ENCODE data around the gene CAMK1D. TPM values are rescaled to one million over a fixed set of nuclear protein-coding genes. Genes with fewer than 3 reads are reported as not detected.

Gene CAMK1D
- total and polyA plus RNA-seq, 2 of the 8 experiments (the other 6 are each of a cell fraction or from before 2014, with no cell fraction given): 3.5 to 10.6 TPM

DNA sequence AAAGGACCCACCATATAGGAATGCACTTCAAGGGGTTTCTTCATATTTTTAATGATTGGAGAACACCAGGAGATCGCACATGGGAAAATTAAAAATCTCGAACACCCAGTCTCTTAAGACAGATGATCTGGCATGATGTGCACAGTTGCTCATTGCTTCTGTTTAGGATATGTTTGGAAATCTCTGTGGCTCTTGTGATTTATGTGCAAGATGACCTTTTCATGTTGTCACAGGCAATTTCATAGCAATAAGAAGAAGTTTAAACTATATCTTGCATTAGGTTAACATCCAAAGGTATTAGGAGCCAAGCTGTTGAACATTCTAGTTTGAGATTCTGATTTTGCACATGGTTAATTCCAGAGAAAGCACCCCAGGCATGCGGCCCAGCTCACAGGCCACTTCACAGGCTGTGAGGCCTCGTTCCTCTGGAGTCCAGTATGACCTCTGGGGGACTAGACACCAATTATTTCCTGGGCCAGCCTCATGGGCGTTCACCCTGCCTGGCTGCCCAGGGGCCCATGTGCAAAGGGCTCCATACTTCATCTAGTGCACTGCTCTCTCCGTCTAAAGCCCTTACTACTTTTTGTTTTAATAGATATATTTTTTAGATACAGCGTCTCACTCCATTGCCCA, 28.4 kb downstream of the CAMK1D start (continued):
- TF ChIP-seq, protein P1, sequence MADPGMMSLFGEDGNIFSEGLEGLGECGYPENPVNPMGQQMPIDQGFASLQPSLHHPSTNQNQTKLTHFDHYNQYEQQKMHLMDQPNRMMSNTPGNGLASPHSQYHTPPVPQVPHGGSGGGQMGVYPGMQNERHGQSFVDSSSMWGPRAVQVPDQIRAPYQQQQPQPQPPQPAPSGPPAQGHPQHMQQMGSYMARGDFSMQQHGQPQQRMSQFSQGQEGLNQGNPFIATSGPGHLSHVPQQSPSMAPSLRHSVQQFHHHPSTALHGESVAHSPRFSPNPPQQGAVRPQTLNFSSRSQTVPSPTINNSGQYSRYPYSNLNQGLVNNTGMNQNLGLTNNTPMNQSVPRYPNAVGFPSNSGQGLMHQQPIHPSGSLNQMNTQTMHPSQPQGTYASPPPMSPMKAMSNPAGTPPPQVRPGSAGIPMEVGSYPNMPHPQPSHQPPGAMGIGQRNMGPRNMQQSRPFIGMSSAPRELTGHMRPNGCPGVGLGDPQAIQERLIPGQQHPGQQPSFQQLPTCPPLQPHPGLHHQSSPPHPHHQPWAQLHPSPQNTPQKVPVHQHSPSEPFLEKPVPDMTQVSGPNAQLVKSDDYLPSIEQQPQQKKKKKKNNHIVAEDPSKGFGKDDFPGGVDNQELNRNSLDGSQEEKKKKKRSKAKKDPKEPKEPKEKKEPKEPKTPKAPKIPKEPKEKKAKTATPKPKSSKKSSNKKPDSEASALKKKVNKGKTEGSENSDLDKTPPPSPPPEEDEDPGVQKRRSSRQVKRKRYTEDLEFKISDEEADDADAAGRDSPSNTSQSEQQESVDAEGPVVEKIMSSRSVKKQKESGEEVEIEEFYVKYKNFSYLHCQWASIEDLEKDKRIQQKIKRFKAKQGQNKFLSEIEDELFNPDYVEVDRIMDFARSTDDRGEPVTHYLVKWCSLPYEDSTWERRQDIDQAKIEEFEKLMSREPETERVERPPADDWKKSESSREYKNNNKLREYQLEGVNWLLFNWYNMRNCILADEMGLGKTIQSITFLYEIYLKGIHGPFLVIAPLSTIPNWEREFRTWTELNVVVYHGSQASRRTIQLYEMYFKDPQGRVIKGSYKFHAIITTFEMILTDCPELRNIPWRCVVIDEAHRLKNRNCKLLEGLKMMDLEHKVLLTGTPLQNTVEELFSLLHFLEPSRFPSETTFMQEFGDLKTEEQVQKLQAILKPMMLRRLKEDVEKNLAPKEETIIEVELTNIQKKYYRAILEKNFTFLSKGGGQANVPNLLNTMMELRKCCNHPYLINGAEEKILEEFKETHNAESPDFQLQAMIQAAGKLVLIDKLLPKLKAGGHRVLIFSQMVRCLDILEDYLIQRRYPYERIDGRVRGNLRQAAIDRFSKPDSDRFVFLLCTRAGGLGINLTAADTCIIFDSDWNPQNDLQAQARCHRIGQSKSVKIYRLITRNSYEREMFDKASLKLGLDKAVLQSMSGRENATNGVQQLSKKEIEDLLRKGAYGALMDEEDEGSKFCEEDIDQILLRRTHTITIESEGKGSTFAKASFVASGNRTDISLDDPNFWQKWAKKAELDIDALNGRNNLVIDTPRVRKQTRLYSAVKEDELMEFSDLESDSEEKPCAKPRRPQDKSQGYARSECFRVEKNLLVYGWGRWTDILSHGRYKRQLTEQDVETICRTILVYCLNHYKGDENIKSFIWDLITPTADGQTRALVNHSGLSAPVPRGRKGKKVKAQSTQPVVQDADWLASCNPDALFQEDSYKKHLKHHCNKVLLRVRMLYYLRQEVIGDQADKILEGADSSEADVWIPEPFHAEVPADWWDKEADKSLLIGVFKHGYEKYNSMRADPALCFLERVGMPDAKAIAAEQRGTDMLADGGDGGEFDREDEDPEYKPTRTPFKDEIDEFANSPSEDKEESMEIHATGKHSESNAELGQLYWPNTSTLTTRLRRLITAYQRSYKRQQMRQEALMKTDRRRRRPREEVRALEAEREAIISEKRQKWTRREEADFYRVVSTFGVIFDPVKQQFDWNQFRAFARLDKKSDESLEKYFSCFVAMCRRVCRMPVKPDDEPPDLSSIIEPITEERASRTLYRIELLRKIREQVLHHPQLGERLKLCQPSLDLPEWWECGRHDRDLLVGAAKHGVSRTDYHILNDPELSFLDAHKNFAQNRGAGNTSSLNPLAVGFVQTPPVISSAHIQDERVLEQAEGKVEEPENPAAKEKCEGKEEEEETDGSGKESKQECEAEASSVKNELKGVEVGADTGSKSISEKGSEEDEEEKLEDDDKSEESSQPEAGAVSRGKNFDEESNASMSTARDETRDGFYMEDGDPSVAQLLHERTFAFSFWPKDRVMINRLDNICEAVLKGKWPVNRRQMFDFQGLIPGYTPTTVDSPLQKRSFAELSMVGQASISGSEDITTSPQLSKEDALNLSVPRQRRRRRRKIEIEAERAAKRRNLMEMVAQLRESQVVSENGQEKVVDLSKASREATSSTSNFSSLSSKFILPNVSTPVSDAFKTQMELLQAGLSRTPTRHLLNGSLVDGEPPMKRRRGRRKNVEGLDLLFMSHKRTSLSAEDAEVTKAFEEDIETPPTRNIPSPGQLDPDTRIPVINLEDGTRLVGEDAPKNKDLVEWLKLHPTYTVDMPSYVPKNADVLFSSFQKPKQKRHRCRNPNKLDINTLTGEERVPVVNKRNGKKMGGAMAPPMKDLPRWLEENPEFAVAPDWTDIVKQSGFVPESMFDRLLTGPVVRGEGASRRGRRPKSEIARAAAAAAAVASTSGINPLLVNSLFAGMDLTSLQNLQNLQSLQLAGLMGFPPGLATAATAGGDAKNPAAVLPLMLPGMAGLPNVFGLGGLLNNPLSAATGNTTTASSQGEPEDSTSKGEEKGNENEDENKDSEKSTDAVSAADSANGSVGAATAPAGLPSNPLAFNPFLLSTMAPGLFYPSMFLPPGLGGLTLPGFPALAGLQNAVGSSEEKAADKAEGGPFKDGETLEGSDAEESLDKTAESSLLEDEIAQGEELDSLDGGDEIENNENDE (IDR thresholded peaks at IDR 0.05; ENCODE audit: insufficient replicate concordance, low read length): no peak
- TF ChIP-seq RBBP5 (IDR thresholded peaks at IDR 0.05; ENCODE audit: borderline replicate concordance, low read depth, low read length): no peak

Data from H1 (cell line).